Iris pigment epithelial cell (primary cell): ENCODE results near the gene FBXL22.
A peak's percentile ranks its signal among the peaks of the same experiment; 100 is the strongest.

Experiments
- DNase-seq: peaks from one replicate; pipeline ENCODE4 v3.0.0-alpha.2; 2011; ENCODE audit warnings: low read depth

The FBXL22 gene, protein sequence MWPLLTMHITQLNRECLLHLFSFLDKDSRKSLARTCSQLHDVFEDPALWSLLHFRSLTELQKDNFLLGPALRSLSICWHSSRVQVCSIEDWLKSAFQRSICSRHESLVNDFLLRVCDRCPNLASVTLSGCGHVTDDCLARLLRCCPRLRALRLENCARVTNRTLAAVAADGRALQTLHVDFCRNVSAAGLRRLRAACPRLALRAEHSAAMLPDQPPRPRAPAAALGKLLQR

DNA sequence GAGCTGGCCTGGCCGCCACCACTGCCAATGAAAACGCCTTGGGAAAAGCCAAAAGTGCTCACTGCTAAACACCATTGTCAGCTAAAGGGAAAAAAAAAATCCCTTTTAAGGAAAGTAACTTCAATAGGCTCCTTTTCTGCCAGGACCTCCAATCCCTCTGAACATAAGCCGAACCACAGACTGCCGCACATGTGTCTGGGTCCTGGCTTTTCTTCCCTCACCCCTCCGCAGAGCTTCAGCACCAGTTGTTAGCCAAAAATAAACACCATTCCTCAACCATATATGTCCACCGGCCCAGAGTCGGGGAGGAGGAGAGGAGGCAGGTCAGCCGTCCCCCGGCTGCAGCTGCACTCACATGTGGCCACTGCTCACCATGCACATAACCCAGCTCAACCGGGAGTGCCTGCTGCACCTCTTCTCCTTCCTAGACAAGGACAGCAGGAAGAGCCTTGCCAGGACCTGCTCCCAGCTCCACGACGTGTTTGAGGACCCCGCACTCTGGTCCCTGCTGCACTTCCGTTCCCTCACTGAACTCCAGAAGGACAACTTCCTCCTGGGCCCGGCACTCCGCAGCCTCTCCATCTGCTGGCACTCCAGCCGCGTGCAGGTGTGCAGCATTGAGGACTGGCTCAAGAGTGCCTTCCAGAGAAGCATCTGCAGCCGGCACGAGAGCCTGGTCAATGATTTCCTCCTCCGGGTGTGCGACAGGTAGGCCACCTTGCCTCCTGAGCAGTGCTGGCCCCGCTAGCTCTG, at the start of gene FBXL22:
TSS of gene FBXL22 (plus strand) at position 350 of the 753 bp plus-strand sequence. CDS start at position 356, 6 bp downstream.
- no peak for DNase-seq

DNA sequence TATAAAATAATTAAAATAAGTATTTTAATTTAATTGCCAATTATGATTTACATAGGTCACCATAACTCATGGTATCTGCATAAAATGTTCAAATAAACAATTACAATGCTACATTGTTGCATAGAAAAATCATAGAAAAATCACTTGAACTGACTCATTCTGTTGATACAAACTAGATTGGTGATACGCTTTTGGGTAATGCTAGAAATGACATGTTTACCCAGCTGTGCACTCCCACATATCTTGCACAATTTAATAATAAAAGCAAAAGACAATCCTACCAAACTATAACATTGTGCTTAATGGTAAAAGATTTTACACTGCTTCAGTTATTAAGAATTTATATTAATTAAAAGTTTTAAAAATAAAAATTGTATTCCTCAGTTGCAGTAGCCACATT, 45.8 kb upstream of the FBXL22 start:
- peak; percentile 80 for DNase-seq

DNA sequence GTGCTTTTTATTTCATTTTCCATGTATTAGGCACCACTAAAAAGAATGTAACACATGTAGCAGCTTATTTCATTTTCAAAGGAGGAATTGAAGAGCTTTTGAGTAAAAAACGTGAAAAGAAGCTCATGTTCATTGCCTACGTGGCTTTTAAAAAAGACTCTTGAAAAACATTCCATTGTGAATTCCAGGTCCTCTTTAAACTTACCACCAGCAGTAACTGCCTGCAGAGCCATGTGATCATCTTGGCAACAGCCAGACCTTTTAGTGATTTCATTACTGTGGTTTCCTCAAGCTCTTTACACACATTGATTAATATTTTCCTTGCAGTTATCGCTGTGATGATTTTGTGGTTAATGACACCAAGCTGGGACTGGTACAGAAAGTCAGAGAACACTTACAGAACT, 43.8 kb upstream of the FBXL22 start:
- DNase-seq, result peak; percentile 99

DNA sequence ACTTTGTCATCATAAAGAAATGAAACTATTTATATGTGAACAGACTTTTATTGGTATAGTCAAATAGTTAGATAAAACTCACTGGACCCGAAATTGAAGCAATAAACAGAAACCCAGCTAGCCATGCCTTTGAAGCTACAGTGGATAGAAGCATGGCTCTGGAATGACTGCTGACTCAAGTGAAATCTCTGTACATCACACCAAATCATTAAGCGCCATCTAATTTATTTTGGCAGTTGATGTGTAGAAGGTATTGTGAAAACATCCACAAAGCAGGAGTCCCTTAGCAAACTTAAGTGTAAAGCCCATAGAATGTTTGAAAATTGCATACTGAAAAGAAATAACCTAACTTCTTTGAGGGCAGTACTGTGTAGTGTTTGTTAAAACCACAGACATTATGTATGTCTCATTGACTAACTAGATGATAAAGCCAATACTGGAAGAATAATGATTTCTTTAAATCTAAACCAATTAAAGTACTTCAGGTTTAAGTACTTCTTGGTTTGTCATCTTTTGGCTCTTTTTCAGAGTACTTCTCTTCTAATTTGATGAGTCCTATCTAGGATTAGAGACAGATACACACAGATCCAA, 42.8 kb upstream of the FBXL22 start:
- DNase-seq, result peak; percentile 47

DNA sequence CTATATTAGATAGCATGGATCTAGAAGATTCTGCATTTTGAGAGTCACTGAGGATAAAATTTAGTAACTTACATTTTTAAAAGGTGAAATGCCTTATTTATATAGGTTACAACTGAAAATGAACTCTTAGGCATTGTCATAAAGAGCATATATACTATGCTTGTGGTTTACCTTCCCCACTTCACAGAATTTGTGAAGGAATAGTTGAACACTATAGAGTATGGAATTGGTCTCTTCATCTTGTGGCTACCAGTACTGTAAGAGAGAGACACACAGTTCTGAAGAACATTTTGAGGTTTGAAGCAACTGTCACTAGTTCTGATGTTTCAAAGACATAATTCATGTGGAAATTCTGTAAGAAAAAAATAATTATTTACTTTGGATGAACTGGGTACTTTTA, 41.7 kb upstream of the FBXL22 start:
- DNase-seq, result no peak

DNA sequence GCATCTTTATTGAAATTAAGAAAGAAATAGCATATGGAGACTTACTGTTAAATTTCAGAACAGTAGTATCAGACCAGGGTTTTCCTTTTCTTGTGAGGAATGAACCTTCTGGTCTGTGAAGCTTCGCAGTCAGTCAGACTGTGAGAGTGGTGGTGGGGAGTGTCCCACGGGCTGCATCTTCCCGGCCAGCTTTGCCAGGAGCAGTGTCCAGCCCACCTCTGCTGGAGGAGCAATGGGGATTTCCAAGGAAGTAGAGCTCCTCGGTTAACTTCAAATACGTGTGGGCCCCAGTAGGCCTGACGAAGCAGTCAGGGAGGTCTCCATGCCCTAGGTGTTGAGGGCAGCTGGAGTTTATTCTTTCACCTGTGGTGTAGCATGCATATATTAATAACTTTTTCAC, 40.9 kb upstream of the FBXL22 start:
- no peak for DNase-seq

DNA sequence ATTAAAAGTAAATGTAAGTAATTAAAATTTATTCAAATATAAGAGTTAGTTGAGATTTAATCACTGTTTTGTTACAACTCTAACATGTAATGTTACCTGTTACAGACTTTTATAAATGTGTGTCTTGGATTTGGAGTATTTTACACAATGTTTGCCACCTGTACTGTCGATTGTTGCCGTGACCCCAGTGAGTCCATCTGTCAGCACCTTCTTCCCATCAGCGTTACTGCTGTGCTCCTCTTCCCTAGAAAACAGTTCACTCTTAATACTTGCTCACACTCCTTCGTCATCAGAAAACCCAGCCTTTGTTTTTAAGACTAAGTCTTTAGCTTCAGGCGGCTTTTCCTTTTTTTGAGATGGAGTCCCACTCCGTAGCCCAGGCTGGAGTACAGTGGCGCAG, 40.5 kb upstream of the FBXL22 start:
- DNase-seq, result no peak

DNA sequence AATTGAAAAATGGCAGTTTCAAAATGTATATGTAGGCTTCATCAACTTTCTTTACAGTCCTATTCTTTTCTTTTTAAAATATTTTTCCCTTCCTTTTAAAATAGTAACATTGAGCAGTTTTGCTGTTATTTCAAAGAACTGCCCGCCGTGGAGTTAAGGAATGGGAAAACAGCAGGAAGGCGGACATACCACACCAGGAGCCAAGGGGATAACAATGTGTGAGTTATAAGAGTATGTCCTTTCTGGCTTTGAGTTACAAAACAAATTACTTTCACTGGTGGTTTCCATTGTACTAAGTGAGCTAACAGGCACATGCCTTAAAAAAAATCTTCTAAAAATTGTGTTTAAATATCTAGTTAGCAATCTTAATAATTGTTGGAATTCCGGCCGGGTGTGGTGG, 37.4 kb upstream of the FBXL22 start:
- no peak for DNase-seq

DNA sequence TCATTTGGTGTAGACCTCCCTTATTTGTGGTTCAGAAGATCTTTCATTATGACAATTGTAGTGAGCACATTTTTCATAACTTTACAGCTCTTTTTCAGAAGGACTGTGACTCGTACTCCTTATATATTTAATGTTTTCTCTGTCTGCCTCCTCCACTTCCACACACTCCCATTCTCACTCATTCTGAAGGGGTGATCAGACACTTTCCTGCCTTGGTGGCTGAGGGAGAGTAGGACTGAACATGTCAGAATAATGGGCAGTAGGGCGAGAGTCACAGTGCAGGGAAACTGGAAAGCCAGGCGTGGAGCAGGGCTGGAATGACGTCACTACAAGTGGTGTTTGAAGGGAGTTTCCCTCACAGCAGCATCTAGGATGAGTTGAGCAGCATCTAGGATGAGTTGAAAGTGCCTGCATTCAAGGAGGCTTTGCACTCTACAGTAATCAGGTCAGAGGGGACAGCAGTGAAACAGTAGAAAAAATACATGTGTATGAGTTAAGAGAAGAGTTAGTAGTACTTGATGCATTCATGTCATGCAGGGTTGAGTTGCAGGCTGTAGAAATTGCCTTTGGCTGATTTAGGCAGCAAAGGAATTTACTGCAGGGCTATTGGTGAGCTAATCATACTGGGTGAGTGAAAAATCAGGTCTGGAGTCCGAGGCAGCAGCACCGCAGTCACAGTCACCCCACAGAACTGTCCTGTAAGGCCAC, 36.3 kb upstream of the FBXL22 start:
- no peak for DNase-seq

DNA sequence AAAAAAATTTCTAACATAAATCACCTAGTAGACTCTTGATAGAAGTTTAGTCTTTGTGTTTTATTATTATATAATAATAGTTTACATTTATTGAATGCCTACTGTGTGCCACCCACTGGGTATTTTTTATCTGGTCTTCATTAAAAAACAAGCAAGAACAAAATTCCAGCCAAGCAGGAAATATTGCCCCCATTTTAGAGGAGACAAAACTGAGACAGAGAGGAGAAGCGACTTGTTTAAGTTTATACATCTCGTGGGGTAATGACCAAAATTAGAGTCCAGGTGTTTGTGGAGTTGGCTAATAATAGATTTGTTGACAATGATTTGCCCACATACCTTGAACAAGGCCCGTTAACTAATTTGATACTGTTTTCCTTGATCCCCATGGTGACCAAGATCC, 33.1 kb upstream of the FBXL22 start:
- DNase-seq, result no peak

DNA sequence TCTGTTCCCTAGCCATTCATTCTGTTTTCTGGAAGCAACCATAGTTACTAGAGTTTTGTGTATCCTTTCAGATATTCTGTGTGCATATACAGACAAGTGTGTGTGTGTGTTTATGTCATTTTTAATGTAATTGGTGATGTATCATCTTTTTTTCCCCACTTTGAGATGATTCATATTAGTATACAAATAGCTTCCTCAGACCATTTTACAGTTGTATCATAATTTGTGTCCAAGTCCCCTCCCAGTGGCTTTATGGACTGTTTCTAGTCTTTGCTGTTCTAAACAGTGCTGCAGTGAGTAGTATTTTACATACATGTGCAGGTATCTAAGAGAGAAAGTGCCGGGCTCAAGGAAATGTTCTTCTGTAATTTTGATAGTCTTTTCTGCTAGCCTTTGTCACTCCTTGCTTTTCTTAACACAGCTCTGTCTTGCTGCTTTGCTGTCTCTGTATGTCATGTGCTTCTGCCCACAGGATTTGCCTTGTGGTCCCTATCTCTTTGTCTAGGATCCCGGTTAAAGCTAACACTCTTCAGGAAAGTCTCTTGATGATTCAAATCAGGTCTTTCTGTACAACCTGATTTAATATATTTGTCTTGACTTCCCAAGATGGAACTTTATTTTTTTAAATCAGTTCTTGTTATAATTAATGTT, 31.5 kb upstream of the FBXL22 start:
- DNase-seq, result peak; percentile 11

DNA sequence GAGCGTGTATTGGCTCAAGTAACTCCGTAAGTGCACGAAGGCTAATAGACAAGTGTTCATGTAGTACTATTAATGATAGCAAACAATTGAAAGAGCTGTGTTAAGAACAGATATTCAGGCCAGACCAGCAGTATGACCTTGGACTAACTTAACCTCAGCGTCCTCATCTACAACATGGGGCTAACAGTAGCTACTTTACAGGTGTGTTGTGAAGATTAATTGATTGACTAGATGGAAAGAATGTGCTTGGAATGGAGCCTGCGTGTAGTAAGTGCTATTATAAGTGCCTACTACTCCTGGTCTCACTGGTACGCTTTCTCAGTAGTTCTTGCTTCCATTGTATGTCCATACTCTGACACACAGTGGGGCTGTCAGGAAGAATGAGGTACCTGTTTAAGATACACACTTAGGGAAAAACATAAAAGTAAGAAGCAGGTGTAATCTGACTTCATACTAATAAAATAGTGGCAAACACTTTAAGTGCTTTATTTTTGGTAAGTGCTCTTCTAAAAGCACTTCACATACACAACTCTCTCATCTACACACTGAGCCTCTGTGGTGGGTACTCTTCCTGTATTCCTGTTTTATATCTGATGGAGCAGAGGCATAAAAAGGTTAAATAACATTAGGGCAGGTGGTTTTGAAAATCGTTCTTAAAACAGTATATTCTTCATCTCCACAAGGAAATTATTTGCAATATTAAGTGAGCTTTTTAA, 24.3 kb upstream of the FBXL22 start:
- no peak for DNase-seq

DNA sequence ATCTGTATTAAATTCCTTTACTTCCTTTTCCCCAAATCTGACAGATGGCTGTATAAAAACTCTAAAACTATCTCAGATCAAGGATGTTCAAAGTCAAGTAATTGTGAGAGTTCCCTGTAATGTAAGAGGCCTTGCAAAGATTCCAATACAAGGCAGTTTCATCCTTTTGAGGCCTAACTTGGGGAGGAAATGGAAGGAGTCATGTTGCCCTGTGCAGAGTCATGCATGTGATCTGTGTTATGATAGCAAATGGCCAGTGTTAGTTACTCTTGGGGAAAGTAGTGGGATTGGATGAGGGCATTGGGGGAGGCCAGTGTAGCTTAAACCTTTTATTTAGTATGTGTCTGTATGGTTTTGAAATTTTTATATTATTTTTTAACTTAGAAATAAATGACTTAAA, 23.7 kb upstream of the FBXL22 start:
- DNase-seq, result peak; percentile 53

DNA sequence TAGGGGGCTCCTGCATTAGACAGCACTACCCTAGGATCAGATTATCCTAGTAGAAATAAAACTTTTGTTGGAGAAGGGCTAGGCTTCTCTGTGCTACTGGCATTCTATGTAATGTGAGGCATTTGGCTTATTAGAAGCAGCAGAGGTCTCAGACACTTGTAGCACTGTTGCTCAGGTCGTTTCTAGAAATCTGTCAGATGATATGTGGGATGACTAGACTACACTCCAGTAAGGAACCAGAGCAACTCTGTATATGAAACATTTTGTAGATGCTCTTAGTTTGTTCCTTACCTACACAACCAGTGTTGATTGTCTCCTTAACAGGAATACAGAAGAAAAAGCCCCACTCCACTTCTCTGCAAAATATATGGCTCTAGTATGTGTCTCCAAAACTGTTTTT, 21.9 kb upstream of the FBXL22 start:
- no peak for DNase-seq

DNA sequence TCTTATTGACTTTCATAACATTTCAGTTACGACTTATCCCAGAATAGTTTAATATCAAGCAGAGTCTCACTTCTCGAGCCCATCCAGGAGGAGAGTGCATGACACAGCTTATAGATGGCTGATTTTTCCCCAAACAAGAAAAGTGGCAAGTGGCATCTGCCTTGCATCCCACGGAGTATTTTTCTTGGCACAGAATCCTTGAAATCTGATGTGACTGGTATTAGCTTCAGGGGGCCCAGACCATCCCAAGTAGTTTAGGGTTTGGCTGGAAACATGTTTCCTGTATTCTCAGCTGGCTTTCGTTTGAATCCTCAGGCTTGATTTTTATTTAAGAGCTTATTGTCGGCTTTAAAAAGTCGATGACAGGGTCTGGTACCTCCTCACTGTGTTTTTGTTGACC, 20.7 kb upstream of the FBXL22 start:
- DNase-seq, result no peak

DNA sequence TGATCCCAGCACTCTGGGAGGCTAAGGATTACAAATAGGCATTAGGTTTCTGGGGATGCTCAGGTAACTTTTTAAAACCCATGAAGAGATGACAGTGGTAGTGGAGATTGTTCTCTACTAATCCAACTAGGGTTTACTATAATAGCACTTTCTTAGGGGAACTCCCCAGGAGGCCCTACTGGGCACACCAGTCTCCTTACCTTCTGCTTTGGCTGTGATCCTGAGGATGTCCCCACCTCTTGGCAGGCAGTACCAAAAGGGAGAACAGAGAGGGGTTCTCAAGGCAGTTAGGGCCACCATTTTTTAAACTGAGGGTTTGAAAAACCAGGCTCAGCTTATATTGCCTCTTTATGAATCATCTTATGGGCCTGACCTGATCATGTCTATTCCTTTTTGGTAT, 15.0 kb upstream of the FBXL22 start:
- no peak for DNase-seq

DNA sequence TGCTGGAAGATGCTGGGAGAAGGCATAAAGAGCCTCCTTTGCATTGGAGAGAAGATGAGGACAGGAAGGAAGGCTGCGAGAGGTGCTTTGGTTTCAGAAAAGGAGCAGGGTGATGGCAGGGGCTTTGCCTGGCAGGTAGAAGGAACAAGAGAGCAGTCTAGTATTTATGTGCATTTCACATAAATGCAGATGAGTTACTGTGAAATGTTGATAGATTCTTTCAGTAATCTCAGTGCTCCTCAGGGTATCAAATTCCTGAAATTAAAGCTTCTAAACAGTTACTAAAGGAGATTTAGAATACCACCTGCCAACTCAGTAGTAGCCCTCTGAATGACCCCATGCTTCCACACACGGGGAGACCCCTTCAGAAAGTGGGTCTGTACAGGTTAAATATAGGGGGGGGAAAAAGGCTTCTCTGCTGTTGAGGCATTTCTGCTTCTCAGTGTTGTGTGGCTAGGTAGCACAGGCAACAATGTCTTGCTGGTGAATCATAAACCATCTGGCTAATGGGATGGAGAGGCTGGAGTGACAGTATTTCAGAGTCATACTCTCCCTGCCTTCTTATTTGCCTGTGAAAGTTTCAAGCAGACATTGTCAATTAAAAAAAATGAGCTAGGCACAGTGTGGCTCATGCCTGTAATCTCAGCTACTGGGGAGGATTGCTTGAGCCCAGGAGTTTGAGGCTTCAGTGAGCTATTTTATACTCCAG, 14.3 kb upstream of the FBXL22 start:
- peak; percentile 91 for DNase-seq

DNA sequence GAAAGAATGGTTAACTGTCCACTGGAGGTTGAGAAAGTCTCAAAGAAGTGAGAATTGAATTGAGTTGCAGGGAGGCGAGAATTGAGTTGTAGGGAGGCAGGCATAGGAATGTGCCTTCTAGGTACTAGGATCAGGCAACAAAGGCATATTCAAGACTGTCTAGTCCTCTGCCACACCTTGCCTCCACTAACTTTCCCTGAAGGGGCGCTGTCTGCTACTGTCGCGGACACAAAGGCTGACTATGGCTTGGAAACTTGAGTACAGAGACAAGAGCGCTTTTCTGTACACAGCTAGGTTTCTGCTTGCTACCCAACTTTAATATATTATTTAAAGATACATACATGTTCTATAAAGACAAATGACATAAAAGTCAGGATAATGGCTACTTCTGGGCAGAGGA, 10.4 kb upstream of the FBXL22 start:
- no peak for DNase-seq

DNA sequence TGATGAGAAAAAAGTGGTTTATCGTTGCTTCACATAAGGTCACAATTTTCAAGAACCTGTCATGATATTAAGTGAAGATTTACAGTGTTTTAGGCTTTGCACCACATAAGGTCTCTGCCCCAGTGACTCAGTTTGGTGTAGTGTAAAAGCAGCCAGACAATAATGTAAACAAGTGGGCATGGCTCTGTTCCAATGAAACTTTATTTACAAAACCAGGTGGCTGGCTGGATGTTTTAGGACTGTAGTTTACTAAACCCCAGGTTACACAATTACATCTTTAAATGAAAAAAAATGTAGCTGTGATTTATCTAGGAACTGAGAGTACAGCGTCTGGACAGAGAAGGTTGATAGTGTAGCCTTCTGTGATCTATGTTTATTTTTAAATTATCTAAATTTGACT, 9.7 kb upstream of the FBXL22 start:
- DNase-seq, result peak; percentile 50

DNA sequence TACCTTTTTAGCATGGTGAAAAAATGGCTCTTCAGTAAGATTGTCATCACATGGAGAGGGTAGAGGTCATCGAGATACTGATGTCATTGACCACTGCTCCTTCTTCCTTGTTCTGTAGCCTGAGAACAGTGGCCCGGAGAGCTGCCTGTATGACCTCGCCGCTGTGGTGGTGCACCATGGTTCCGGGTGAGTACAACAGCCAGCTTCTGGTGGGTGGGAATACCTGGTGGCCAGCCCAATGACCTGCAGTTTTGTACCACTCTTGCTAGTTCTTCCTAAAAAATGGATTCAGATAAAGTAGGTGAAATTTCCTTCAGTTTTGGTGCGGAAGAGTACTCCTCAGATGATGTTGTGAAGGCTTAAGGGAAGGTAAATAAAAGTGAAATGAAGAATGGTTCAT, 8.4 kb upstream of the FBXL22 start:
- DNase-seq, result no peak
